ENCODE results near the gene RAB11A. TPM values are rescaled to one million over a fixed set of nuclear protein-coding genes. Genes with fewer than 3 reads are reported as not detected.

The RAB11A gene
- total RNA-seq, 2 experiments from 2014 or later: 192 to 193 TPM

DNA sequence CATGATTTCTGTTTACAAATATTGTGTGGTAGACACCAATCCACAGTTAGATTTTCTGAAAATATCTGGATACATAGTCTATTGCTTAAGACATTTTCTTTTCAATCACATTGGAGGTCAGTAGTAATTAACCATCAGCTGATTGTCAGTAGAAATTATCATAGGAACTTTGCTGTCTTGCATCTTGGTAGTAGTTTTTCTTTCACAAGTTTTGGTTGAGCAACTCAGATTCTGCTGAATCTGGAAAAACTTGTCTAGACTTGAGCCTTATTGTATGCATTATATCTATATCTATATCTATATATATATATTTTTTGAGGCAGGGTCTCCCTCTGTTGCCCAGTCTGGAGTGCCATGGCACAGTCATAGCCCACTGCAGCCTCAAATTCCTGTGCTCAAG lies 4.0 kb downstream of the RAB11A start:
- Mint-ChIP-seq H3K9me3 (no peaks in the 10 kb centered on the region), H3K4me3 (no peak overlapping the region), H3K36me3 (ENCODE audit: low read depth) (peaks cover 40% of the 10 kb centered on the region), H3K27me3 (peaks cover 2% of the 10 kb centered on the region), H3K4me1 (peaks cover 49% of the 10 kb centered on the region), H3K27ac (no peak overlapping the region)
- ChIA-PET POLR2A (interaction anchor here (1.3 kb wide), 1 partner anchor 263 kb away, joined by 3 read pairs; the partner anchor contains the start of gene INTS14), CTCF (no interaction called here)
- no peak for DNase-seq

DNA sequence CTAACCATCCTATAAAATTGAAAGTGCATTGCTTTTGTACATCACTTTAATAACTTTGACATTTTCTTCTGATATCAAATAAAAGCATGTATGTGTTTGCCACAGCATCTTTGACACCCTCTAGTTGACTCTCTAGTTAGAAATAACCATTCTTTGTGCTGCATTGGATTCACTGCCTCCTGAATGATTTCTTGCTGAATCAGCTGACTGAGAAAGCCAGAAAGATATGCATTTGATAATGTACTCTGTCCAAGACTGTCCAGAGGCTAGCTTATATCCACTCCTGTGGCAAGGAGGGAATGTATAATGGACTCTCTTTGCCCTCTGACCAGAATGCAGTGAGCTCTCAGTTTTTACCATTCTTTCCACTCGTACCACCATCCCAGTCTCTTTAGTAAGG lies 6.2 kb downstream of the RAB11A start:
- ChIA-PET CTCF (interaction anchor here (1.3 kb wide), 1 partner anchor 12 kb away, joined by 4 read pairs; no protein-coding TSS in a partner anchor), POLR2A (interaction anchor here (0.8 to 1.3 kb wide), 4 partner anchors 9 to 265 kb away, joined by 3 to 8 read pairs (median 3); partner anchors contain the start of gene INTS14)
- no peak for DNase-seq
- H3K4me1 Mint-ChIP-seq: peaks cover 38% of the 10 kb centered on the region
- H3K27ac Mint-ChIP-seq: no peak overlapping the region
- no peak overlapping the region for H3K4me3 Mint-ChIP-seq
- peaks cover 32% of the 10 kb centered on the region for H3K36me3 Mint-ChIP-seq (ENCODE audit: low read depth)
- no peaks in the 10 kb centered on the region for H3K9me3 Mint-ChIP-seq
- no peaks in the 10 kb centered on the region for H3K27me3 Mint-ChIP-seq

DNA sequence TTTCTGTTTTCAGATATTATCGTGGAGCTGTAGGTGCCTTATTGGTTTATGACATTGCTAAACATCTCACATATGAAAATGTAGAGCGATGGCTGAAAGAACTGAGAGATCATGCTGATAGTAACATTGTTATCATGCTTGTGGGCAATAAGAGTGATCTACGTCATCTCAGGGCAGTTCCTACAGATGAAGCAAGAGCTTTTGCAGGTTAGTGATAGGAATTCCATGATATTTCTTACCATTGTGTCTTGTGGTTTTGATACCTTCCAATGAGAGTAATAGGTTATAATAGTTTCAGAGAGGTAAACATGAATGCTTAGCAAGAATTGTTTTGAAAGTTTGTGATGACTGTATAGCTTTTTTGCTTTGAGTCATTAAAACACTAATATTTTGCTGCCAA lies 8.5 kb downstream of the RAB11A start:
- no peak overlapping the region for H3K27ac Mint-ChIP-seq
- no peak for DNase-seq
- H3K9me3 Mint-ChIP-seq: no peaks in the 10 kb centered on the region
- no peak overlapping the region for H3K4me3 Mint-ChIP-seq
- H3K36me3 Mint-ChIP-seq (ENCODE audit: low read depth): peaks cover 41% of the 10 kb centered on the region
- CTCF ChIA-PET: interaction anchor here (1.1 to 1.6 kb wide), 2 partner anchors 9 to 10 kb away, joined by 3 to 6 read pairs; partner anchors contain the start of gene RAB11A
- no peaks in the 10 kb centered on the region for H3K27me3 Mint-ChIP-seq
- H3K4me1 Mint-ChIP-seq: peaks cover 39% of the 10 kb centered on the region
- POLR2A ChIA-PET: interaction anchor here (3.4 kb wide), 1 partner anchor 8 kb away, joined by 22 read pairs; the partner anchor contains the start of gene RAB11A

DNA sequence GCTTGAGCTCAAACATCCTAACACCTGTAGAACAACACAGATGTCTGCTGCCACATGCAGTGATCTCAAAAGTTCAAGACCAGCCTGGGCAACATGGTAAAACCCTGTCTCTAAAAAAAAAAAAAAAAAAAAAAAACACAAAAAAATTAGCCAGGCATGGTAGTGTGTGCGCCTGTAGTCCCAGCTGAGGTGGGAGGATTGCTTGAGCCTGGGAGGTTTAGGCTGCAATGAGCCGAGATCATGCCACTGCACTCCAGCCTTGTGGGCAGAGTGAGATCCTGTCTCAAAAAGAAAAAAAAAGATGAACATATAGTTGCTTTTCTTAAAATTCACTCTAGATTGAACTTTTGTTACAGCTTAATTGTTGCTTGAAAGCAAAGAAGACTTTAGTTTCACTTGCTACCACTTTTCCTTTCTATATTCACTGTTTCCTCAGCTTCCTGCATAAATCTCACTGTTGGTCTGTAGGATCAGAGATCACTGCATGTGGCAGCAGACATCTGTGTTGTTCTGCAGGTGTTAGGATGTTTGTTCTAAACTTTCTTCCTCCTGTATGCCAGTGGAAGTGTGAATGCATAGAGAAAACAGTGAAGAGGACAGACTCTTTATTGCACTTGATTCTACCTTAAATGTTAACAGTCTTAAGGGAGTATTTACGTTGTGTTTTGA lies 12.6 kb downstream of the RAB11A start:
- peaks cover 54% of the 10 kb centered on the region for H3K4me1 Mint-ChIP-seq
- no peak for DNase-seq

GRCh38 chr15:65883571-65883970 lies 14.3 kb downstream of the RAB11A start:
- Mint-ChIP-seq H3K4me1 (peaks cover 64% of the 10 kb centered on the region), H3K4me3 (no peak overlapping the region), H3K36me3 (ENCODE audit: low read depth) (peaks cover 61% of the 10 kb centered on the region), H3K27ac (no peak overlapping the region), H3K27me3 (no peaks in the 10 kb centered on the region), H3K9me3 (peaks cover 2% of the 10 kb centered on the region)
- ChIA-PET CTCF (interaction anchor here (1.0 kb wide), 1 partner anchor 11 kb away, joined by 3 read pairs; no protein-coding TSS in a partner anchor), POLR2A (interaction anchor here (1.1 to 2.7 kb wide), 2 partner anchors 8 to 14 kb away, joined by 3 to 18 read pairs; partner anchors contain the start of gene RAB11A)
- DNase-seq: no peak

More for the DNA sequence above, 12.6 kb downstream of the RAB11A start:
- ChIA-PET POLR2A (interaction anchor here (1.1 to 2.1 kb wide), 4 partner anchors 12 to 351 kb away, joined by 3 to 20 read pairs (median 3); partner anchors contain the start of genes INTS14 and RAB11A), CTCF (interaction anchor here (0.6 to 2.0 kb wide), 6 partner anchors 12 to 271 kb away, joined by 3 to 8 read pairs (median 4); partner anchors contain the start of genes INTS14 and RAB11A)
- Mint-ChIP-seq H3K27ac (peak overlapping the region; percentile 16), H3K36me3 (ENCODE audit: low read depth) (peaks cover 53% of the 10 kb centered on the region), H3K27me3 (no peaks in the 10 kb centered on the region), H3K9me3 (no peaks in the 10 kb centered on the region), H3K4me3 (no peak overlapping the region)

- peaks cover 66% of the 10 kb centered on the region for H3K36me3 Mint-ChIP-seq (ENCODE audit: low read depth)
- POLR2A ChIA-PET: interaction anchor here (1.1 to 2.7 kb wide), 2 partner anchors 9 to 15 kb away, joined by 3 to 18 read pairs; partner anchors contain the start of gene RAB11A
- peaks cover 74% of the 10 kb centered on the region for H3K4me1 Mint-ChIP-seq
These were observed 15.2 kb downstream of the RAB11A start for GRCh38 chr15:65884511-65884910.

DNA sequence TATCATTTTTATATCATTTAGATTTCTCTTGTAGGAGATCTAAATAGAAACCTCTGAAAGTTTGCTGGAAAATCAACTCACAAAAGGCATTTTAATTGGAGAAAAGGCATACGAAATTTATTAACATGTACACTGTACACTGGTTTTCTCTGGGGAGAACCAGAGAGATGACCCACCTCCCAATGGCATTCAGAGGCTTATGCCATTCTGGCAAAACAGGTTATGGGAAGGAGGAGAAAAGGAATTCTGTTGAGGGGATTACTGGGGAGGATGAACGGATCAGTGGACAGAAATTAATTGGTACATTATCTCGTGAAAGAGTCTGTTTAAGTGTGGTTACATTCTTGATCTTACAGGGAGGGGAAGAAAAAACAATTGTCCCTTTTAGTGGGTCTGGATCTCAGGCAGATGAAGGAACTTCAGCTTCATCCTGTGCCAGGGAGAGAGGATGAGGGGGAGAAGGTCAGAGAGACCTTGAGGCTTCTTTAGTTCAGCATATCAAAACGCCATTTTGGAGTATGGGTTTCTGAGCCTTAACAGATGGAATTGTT lies 16.5 kb downstream of the RAB11A start:
- POLR2A ChIA-PET: interaction anchor here (2.7 kb wide), 1 partner anchor 16 kb away, joined by 18 read pairs; the partner anchor contains the start of gene RAB11A
- Mint-ChIP-seq H3K36me3 (ENCODE audit: low read depth) (peaks cover 70% of the 10 kb centered on the region), H3K9me3 (peaks cover 2% of the 10 kb centered on the region), H3K27me3 (no peaks in the 10 kb centered on the region), H3K4me3 (no peak overlapping the region), H3K27ac (no peak overlapping the region), H3K4me1 (peaks cover 79% of the 10 kb centered on the region)
- no peak for DNase-seq
- CTCF ChIA-PET: no interaction called here

More at GRCh38 chr15:65884511-65884910, 15.2 kb downstream of the RAB11A start:
- Mint-ChIP-seq H3K27me3 (no peaks in the 10 kb centered on the region), H3K9me3 (peaks cover 2% of the 10 kb centered on the region), H3K4me3 (no peak overlapping the region), H3K27ac (no peak overlapping the region)
- no peak for DNase-seq
- CTCF ChIA-PET: interaction anchor here (0.6 to 1.0 kb wide), 2 partner anchors 12 to 550 kb away, joined by 3 read pairs; no protein-coding TSS in a partner anchor

DNA sequence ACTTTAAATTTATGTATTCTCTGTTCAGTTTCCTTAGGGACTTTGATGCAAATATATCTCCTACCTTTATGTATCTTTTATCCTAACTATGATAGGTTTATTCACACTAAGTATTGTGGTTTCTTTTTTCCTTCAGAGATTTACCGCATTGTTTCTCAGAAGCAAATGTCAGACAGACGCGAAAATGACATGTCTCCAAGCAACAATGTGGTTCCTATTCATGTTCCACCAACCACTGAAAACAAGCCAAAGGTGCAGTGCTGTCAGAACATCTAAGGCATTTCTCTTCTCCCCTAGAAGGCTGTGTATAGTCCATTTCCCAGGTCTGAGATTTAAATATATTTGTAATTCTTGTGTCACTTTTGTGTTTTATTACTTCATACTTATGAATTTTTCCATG lies 18.3 kb downstream of the RAB11A start:
- Mint-ChIP-seq H3K27me3 (no peaks in the 10 kb centered on the region), H3K4me1 (peaks cover 66% of the 10 kb centered on the region), H3K4me3 (no peak overlapping the region), H3K36me3 (ENCODE audit: low read depth) (peaks cover 72% of the 10 kb centered on the region), H3K27ac (peak overlapping the region; percentile 71), H3K9me3 (peaks cover 2% of the 10 kb centered on the region)
- CTCF ChIA-PET: interaction anchor here (1.0 to 1.2 kb wide), 3 partner anchors 10 to 17 kb away, joined by 3 to 11 read pairs (median 3); partner anchors contain the start of gene RAB11A
- POLR2A ChIA-PET: interaction anchor here (0.7 to 2.0 kb wide), 7 partner anchors 12 to 618 kb away, joined by 3 to 17 read pairs (median 3); partner anchors contain the start of genes INTS14, RAB11A and ZWILCH
- DNase-seq: peak; percentile 61

- ChIA-PET CTCF (no interaction called here), POLR2A (no interaction called here)
- Mint-ChIP-seq H3K4me3 (no peak overlapping the region), H3K4me1 (peaks cover 54% of the 10 kb centered on the region), H3K27me3 (no peaks in the 10 kb centered on the region), H3K9me3 (peaks cover 2% of the 10 kb centered on the region), H3K36me3 (ENCODE audit: low read depth) (peaks cover 61% of the 10 kb centered on the region), H3K27ac (peak overlapping the region; percentile 9)
- no peak for DNase-seq
These were observed 19.7 kb downstream of the RAB11A start for GRCh38 chr15:65888981-65889380.

GRCh38 chr15:65893060-65893459 lies 23.8 kb downstream of the RAB11A start:
- Mint-ChIP-seq H3K27me3 (no peaks in the 10 kb centered on the region), H3K9me3 (no peaks in the 10 kb centered on the region), H3K4me3 (no peak overlapping the region), H3K36me3 (ENCODE audit: low read depth) (peaks cover 50% of the 10 kb centered on the region), H3K4me1 (peaks cover 22% of the 10 kb centered on the region), H3K27ac (no peak overlapping the region)
- ChIA-PET POLR2A (interaction anchor here (1.4 to 1.5 kb wide), 2 partner anchors 9 to 23 kb away, joined by 3 to 5 read pairs; no protein-coding TSS in a partner anchor), CTCF (interaction anchor here (1.8 kb wide), 1 partner anchor 35 kb away, joined by 5 read pairs; no protein-coding TSS in a partner anchor)
- no peak for DNase-seq

DNA sequence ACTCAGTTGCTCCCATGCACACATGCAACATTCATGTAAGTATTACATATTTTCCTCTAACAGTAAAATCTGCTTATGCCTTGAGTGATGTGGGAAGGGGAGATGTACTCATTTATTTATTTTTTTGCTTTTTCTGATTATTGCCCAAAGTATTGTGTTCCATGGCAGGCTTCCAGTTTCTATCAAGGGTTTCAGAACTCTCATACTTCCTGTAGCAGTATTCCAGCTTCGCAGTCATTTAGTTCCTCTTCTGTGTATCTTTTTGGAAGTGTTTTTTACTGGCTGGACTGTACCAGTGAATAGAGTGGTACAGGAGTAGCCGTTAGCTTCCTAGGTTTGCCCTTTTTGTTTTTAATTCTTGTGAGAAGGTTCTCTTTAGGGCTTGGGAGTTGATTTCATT lies 26.9 kb downstream of the RAB11A start:
- peaks cover 45% of the 10 kb centered on the region for H3K36me3 Mint-ChIP-seq (ENCODE audit: low read depth)

DNA sequence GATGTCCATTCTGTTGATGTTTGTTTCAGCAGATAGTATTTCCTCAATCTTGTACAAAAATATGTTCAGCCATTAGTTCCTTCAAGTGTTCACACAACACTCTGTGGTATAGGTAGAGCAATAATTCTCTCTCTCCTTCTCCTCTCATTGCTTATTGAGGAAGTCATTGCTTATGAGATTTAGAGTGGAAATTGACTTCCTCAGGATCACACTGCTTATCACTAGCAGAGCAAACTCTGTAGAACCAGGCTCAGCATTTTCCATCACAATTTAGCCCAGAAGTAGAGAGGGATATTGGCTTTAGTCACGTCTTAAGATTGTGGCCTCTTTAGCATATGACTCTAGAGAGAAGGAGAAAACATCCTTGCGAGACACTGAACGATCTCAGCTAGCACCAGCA lies 31.2 kb downstream of the RAB11A start:
- DNase-seq: no peak
- POLR2A ChIA-PET: no interaction called here
- H3K4me3 Mint-ChIP-seq: no peak overlapping the region
- no peak overlapping the region for H3K27ac Mint-ChIP-seq
- CTCF ChIA-PET: no interaction called here
- H3K27me3 Mint-ChIP-seq: no peaks in the 10 kb centered on the region
- H3K9me3 Mint-ChIP-seq: no peaks in the 10 kb centered on the region
- peaks cover 19% of the 10 kb centered on the region for H3K4me1 Mint-ChIP-seq
- H3K36me3 Mint-ChIP-seq (ENCODE audit: low read depth): peaks cover 55% of the 10 kb centered on the region

More for the DNA sequence above, 26.9 kb downstream of the RAB11A start:
- H3K4me1 Mint-ChIP-seq: peaks cover 4% of the 10 kb centered on the region
- CTCF ChIA-PET: no interaction called here
- H3K27me3 Mint-ChIP-seq: no peaks in the 10 kb centered on the region
- no peak overlapping the region for H3K27ac Mint-ChIP-seq
- no peak for DNase-seq
- no peak overlapping the region for H3K4me3 Mint-ChIP-seq
- POLR2A ChIA-PET: interaction anchor here (0.9 kb wide), 1 partner anchor 11 kb away, joined by 3 read pairs; no protein-coding TSS in a partner anchor
- no peaks in the 10 kb centered on the region for H3K9me3 Mint-ChIP-seq

Data from activated CD4-positive, alpha-beta memory T cell treated with anti-CD3 and anti-CD28 coated beads, Interleukin-2, amount 10 ng/mL, durations not matched to agents 7 days and 5 days (primary cell).